HepG2 (cell line): Measurements from ENCODE around the gene TEX29. TPM values are rescaled to one million over a fixed set of nuclear protein-coding genes. Genes with fewer than 3 reads are reported as not detected.

Experiments
- ATF1 ChIP-seq: IDR thresholded peaks from 2 replicates; pipeline ENCODE4 v1.6.1; 2016; ENCODE audit warnings: mild to moderate bottlenecking, control low read depth
- FIP1L1 ChIP-seq: fragments of 200-400 bp; formaldehyde crosslinking; IDR thresholded peaks from 2 replicates; pipeline ENCODE4 v1.6.1; 2018; ENCODE audit warnings: low read depth, mild to moderate bottlenecking, low read length, moderate library complexity, borderline replicate concordance; ENCODE audit not compliant: insufficient read depth
- FOSL1 ChIP-seq: sonication (generic); formaldehyde crosslinking; IDR thresholded peaks from 2 replicates; pipeline ENCODE4 v1.9.0; 2021; ENCODE audit warnings: missing genetic modification reagents, borderline replicate concordance
- IKZF5 ChIP-seq: IDR thresholded peaks from 2 replicates; pipeline ENCODE4 v1.6.1; 2018; ENCODE audit warnings: missing genetic modification reagents, mild to moderate bottlenecking, missing compliant biosample characterization
- KDM3A ChIP-seq: IDR thresholded peaks from 2 replicates; pipeline ENCODE4 v1.6.1; 2018; ENCODE audit warnings: low read depth, missing compliant biosample characterization
- KLF6 ChIP-seq: IDR thresholded peaks from 2 replicates; pipeline ENCODE4 v1.8.0; 2016; ENCODE audit warnings: missing biosample characterization, missing genetic modification reagents
- PHF21A ChIP-seq: sonication (generic); formaldehyde crosslinking; IDR thresholded peaks from 2 replicates; pipeline ENCODE4 v1.5.0; 2020; ENCODE audit warnings: mild to moderate bottlenecking, missing genetic modification reagents
- RFX3 ChIP-seq: IDR thresholded peaks from 2 replicates; pipeline ENCODE4 v1.6.1; 2016; ENCODE audit warnings: missing biosample characterization, missing genetic modification reagents
- ZBTB33 ChIP-seq: sonication (generic); formaldehyde crosslinking; IDR thresholded peaks from 2 replicates; pipeline ENCODE4 v1.4.0; 2020; ENCODE audit warnings: missing genetic modification reagents
- ZNF367 ChIP-seq: sonication (generic); formaldehyde crosslinking; IDR thresholded peaks from 2 replicates; pipeline ENCODE4 v1.4.0; 2020; ENCODE audit warnings: missing genetic modification reagents, borderline replicate concordance
- ZNF614 ChIP-seq: IDR thresholded peaks from 2 replicates; pipeline ENCODE4 v1.6.1; 2018; ENCODE audit warnings: missing biosample characterization, missing genetic modification reagents, inconsistent platforms, borderline replicate concordance
- ZSCAN25 ChIP-seq: sonication (generic); formaldehyde crosslinking; IDR thresholded peaks from 2 replicates; pipeline ENCODE4 v1.8.0; 2022; ENCODE audit warnings: mild to moderate bottlenecking, missing genetic modification reagents
- polyA plus RNA-seq, 8 experiments: library from polyadenylated mRNA; depleted of rRNA in 3 of 8; stranded (reverse) in 7 of 8; unstranded in 1 of 8; fragments of >200 nt; fragmentation: Illumina TruSeq in 4 of 8; extraction: Trizol in 4 of 8; gene quantifications; 2 replicates each; pipeline versions ENCODE4 v1.2.1 to v1.2.3, GENCODE V29; 2011 to 2016; ENCODE audit warnings: low read depth in 4 of 8, missing spikeins in 1 of 8, mixed read lengths in 1 of 8; ENCODE audit not compliant: insufficient read depth in 1 of 8
- total RNA-seq, 5 experiments: library from RNA; depleted of rRNA; stranded (reverse); fragments of >200 nt; fragmentation: Illumina TruSeq; extraction: Trizol; gene quantifications; 2 replicates each; pipeline ENCODE4 v1.2.3, GENCODE V29; 2016; ENCODE audit warnings: low read depth in 1 of 5
- TF ChIP-seq, protein P1 (sequence below): sonication (generic); formaldehyde crosslinking; IDR thresholded peaks from 2 replicates; pipeline ENCODE4 v1.4.0; 2020; ENCODE audit warnings: missing genetic modification reagents, borderline replicate concordance
- TF ChIP-seq, protein P2 (sequence below): sonication (generic); formaldehyde crosslinking; IDR thresholded peaks from 2 replicates; pipeline ENCODE4 v1.4.0; 2020; ENCODE audit warnings: missing genetic modification reagents

Gene TEX29
- total and polyA plus RNA-seq, 2 of the 13 experiments (the other 11 are each of a cell fraction or from before 2014, with no cell fraction given): 0.12 to 0.22 TPM

GRCh38 chr13:111281751-111282311 lies 38.6 kb upstream of the TEX29 start (continued):
- TF ChIP-seq ZSCAN25 (CRISPR knock-in tag) (no peak), ZNF614 (CRISPR knock-in tag) (no peak), FIP1L1 (no peak), KDM3A (CRISPR knock-in tag) (no peak), ZBTB33 (CRISPR knock-in tag) (no peak), ATF1 (CRISPR knock-in tag) (no peak), PHF21A (CRISPR knock-in tag) (no peak), IKZF5 (CRISPR knock-in tag) (no peak), ZNF367 (no peak), FOSL1 (CRISPR knock-in tag) (no peak), KLF6 (CRISPR knock-in tag) (no peak), RFX3 (no peak)
- TF ChIP-seq, protein P1, sequence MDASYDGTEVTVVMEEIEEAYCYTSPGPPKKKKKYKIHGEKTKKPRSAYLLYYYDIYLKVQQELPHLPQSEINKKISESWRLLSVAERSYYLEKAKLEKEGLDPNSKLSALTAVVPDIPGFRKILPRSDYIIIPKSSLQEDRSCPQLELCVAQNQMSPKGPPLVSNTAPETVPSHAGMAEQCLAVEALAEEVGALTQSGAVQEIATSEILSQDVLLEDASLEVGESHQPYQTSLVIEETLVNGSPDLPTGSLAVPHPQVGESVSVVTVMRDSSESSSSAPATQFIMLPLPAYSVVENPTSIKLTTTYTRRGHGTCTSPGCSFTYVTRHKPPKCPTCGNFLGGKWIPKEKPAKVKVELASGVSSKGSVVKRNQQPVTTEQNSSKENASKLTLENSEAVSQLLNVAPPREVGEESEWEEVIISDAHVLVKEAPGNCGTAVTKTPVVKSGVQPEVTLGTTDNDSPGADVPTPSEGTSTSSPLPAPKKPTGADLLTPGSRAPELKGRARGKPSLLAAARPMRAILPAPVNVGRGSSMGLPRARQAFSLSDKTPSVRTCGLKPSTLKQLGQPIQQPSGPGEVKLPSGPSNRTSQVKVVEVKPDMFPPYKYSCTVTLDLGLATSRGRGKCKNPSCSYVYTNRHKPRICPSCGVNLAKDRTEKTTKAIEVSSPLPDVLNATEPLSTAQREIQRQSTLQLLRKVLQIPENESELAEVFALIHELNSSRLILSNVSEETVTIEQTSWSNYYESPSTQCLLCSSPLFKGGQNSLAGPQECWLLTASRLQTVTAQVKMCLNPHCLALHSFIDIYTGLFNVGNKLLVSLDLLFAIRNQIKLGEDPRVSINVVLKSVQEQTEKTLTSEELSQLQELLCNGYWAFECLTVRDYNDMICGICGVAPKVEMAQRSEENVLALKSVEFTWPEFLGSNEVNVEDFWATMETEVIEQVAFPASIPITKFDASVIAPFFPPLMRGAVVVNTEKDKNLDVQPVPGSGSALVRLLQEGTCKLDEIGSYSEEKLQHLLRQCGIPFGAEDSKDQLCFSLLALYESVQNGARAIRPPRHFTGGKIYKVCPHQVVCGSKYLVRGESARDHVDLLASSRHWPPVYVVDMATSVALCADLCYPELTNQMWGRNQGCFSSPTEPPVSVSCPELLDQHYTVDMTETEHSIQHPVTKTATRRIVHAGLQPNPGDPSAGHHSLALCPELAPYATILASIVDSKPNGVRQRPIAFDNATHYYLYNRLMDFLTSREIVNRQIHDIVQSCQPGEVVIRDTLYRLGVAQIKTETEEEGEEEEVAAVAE (CRISPR knock-in tag): no peak
- TF ChIP-seq, protein P2, sequence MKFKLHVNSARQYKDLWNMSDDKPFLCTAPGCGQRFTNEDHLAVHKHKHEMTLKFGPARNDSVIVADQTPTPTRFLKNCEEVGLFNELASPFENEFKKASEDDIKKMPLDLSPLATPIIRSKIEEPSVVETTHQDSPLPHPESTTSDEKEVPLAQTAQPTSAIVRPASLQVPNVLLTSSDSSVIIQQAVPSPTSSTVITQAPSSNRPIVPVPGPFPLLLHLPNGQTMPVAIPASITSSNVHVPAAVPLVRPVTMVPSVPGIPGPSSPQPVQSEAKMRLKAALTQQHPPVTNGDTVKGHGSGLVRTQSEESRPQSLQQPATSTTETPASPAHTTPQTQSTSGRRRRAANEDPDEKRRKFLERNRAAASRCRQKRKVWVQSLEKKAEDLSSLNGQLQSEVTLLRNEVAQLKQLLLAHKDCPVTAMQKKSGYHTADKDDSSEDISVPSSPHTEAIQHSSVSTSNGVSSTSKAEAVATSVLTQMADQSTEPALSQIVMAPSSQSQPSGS (CRISPR knock-in tag): no peak
